ENCODE results near the gene EXOC3L2.

The EXOC3L2 gene

DNA sequence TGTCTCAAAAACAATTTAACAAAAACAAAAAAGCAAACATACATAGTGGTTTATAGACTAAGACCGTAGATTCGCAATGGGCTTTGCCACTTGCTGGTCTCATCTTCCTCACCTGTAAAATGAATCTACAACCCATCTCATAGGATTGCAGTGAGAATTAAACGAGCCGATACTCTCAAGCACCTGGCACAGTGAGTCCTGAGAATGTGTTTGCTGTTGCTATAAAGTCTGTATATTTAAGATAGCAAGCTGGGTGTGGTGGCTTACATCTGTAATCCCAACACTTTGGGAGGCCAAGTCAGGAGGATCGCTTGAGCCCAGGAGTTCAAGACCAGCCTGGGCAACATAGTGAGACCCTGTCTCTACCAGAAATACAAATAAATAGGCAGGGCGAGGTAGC is 22.5 kb downstream of the EXOC3L2 start:
- no peak for DNase-seq (ENCODE audit: low read depth in 2 of 2)

DNA sequence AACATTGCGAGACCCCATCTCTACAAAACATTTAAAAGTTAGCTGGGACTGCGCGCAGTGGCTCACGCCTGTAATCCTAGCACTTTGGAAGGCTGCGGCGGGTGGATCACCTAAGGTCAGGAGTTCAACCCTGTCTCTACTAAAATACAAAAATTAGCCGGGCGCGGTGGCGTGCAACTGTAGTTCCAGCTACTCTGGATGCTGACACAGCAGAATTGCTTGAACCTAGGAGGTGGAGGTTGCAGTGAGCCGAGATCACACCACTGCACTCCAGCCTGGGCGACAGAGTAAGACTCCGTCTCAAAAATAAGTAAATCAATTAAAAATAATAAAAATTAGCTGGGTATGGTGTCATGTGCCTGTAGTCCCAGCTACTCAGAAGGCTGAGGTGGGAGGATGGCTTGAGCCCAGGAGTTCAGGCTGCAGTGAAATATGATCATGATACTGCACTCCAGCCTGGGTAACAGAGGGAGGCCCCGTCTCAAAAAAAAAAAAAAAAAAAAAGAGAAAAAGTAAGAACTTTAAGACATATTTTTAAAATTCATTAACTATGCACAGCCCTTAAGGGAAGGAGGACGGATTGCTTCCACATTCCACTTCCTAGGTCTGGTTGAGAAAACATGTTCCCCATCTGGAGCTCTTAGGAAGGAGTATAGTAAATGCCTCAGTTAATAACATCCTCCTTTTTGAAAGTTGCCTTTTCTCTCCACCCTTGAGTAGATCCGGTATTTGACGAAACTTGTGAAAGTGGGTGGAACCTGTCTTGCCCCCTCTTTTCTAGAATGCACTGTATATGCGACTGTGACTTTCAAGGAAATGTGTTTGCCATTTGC is 26.1 kb downstream of the EXOC3L2 start:
- no peak for DNase-seq (ENCODE audit: low read depth in 2 of 2)

DNA sequence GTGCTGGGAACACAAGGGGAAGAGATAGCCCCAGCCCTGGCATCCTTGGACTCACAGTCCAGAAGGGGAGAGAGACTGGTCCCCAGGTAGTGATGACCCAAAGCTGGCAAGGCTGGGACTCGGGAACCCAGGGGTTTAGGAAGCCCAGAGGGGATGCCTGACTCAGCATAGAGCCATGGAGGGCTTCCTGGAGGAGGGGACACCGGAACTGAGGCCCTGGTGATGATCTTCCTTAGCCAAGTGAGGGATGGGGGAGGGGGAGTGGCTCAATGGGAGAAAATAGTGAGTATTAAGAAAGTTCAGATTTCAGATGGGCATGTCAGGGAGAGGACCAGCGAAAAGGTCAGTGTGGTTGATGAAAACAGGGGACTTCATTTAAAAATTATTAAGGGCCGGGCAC is 26.8 kb downstream of the EXOC3L2 start:
- DNase-seq (ENCODE audit: low read depth in 2 of 2) = no peak

DNA sequence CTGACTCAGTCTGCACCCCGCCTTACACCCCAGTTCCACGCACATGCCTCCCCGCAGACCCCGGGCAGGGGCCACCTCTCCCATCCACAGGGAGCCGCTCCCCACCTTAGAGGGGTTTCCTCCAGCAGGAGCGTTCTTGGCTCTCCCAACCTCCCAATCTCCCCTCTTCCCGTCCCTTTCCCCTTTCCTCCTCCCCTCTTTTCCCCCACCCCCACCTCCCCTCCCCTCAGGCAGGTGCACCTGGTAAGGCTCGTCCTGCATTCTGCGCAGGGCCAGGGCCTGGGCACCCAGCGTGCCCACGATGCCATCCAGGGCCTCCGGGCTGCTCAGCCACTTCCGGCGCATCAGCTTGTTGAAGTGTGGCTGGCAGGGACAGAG is 27.3 kb downstream of the EXOC3L2 start:
- no peak for DNase-seq (ENCODE audit: low read depth in 2 of 2)

DNA sequence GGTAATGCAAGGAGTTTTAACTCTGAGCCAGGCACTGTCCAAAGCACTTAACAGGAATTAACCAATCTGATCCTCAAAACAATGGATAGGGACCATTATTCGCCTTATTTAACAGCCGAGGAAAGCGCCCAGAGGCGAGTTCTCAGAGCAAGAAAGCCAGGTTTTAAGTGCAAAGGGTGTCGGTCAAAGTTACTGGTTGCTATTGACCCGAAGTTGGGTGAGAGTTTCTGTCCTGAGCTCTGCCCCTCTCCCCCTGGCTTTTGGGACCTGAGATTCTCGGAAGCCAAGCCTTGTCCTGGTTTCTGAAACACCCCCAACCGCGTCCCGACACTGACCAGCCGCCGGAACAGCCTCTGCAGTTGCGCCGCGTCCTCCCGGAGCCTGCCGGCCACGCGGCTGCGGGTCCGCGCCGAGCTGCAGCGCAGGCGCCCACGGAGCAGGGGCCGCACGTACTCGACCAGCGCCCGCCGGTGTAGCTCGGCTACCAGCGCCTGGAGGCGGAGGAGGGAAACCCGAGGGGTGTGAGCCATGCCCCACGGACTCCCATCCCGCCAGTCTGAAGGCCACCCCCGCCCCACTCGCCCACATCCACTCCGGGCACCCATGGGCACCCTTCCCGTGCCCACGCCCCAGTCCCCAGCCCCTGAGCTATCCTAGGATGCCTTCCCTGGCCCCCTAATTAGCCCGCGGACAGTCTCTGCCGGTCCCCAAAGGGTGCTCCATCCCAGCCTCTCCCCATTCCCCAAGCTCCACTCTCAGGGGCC is 27.8 kb downstream of the EXOC3L2 start:
- DNase-seq (ENCODE audit: low read depth in 2 of 2) = no peak

DNA sequence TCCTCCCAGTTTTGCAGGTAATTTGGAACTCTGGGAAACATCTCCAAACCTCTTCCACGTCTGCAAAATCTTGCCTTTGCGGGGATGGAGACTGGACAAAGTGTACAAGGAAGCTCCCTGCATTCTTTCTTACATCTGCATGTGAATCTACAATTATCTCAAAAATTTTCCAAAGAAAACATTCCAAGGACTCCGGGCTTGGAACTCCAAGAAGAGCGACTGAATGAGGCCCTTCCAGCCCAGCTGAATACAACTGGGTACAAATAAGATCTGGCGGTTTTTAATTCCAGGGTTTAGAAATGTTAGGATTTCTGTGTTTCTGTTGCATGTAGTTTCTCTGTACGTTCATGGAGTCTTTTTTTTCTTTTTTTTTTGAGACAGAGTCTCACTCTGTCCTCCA is 28.5 kb downstream of the EXOC3L2 start:
- DNase-seq (ENCODE audit: low read depth in 2 of 2) = no peak

DNA sequence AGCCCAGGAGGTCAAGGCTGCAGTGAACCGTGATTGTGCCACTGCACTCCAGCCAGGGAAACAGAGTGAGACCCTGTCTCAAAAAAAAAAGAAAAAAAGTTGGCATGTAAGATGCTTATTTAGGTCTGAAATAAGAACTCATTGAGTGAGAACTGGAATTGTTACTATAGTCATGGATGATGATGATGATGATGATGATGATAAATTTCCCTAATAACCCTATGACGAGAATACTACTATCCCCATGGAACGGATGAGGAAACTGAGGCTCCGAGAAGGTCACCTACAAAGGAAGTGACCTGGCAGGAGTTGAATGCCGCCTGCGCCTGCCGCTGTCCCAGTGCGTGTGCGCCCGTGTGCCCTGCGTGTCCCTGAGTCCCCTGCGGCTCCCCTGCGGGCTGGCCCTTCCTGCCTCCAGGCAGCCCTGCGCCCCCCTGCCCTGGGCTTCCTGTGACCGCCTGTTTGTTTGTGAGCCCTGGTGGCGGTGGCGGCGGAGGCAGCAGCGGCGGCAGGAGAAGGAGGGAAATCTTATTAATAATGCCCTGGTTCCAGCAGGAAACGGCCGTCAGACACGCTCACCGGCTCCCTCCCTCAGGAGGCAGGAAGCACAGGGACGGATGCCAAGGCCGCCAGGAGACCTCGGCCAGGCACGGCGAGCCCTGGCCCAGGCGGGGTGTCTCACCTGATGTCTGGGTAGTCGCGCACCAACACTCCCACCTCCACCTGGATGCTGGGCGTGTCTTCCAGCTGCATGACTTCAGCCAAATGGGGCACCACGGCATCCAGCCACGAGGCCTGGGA is 29.6 kb downstream of the EXOC3L2 start:
- DNase-seq (ENCODE audit: low read depth in 2 of 2) = no peak

DNA sequence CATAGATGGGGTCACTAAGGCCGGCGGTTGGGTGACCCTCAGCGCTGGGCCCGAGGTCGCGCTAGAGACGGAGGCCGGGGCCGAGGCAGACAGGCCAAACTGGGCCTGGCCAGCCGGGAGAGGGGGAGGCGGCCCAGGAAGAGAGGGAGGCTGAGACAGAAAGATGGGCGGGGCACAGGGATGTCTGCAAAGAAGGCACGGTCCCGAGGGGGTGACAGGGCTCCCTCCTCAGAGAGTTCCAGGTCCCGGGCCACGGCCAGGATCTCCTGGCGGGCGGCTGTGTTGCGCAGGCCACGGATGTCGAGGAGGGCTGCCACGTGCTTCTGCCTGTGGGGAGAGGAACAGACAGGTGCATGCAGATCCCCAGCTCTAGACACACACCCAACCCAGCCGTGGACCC is 32.2 kb downstream of the EXOC3L2 start:
- DNase-seq (ENCODE audit: low read depth in 2 of 2) = no peak

DNA sequence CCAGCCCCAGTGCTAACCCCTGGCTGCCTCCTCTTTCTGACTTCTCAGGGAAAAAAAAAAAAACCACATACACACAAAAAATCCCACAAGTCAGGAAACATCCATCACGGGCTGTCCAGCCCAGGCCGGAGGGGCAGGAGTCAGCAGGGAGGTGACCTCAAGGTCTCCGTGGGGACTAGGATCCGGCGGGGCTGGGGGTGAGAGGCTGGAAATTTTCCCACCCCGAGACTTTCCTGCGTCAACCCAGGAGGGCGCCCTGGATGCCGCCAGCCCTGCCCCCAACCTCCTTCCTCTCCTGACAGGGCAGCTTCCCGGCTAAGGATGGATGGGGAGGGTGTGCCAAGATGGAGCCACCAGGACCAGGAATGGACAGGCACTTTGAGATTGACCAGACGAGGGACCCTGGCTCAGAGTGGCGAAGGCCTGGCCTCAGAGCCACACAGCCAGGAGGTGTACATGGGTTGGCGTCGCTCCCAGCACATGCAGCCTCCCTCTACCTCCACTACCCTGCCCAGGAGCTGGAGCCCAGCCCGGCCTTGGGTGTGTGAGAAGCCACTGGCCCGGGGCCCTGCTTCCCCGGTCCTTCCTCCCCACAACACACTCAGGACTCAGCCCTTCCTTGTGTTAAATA is 33.3 kb downstream of the EXOC3L2 start:
- no peak for DNase-seq (ENCODE audit: low read depth in 2 of 2)

DNA sequence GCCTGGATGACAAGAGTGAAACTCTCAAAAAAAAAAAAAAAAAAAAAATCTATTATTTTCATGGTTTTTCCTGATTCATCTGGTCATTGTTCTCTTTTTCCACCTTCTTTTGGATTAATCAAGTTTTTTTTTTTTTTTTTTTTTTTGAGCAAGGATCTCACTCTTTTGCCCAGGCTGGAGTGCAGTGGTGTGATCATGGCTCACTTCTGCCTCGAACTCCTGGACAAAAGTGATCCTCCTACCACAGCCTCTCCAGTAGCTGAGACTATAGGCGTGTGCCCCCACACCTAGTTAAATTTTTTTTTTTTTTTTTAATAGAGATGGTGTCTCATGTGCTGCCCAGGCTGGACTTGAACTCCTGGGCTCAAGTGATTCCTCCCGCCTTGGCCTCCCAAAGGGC is 38.9 kb downstream of the EXOC3L2 start:
- no peak for DNase-seq (ENCODE audit: low read depth in 2 of 2)

DNA sequence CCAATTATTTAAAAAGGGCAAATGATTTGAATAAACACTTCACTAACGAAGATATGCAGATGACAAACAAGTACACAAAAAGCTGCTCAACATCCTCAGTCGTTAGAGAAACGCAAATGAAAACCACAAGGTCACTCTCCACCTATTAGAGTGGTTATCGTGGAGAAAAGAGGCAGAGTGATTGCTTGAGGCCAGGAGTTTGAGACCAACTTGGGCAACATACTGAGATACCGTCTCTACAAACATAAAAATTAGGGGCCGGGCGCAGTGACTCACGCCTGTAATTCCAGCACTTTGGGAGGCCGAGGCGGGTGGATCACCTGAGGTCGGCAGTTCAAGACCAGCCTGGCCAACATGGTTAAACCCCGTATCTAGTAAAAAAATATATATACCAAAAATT is 39.4 kb downstream of the EXOC3L2 start:
- no peak for DNase-seq (ENCODE audit: low read depth in 2 of 2)

DNA sequence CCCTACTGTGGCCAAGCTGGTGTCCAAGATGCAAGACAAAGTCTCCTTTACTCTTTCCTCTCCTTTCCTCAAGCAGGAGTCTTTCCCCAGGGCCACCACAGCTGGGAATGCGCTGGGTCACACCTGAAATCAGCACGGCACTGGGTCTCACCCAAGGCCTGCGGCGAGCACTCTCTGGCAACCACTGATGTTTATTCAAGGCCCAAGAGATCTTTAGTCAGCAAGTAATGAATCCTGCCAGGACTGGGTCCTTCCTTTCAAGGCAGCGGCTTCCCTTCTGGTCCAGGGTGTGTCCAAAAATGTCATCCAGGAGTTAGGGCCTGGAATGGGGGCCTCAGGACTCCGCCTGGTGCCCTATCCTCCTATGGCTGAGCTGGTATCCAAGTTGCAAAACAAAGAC is 42.6 kb downstream of the EXOC3L2 start:
- no peak for DNase-seq (ENCODE audit: low read depth in 2 of 2)

DNA sequence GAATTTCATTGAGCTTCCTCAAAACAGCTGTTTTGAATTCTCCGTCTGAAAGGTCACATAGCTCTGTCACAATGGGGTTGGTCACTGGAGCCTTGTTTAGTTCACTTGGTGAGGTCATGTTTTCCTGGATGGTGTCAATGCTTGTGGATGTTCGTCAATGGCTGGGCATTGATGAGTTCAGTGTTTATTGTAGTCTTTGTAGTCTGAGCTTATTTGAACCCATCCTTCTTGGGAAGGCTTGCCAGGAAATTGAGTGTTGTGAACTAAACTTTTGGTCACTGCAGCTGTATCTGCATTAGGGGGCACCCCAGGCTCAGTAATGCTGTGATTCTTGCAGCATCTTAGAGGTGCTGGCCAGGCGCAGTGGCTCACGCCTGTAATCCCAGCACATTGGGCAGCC is 44.6 kb downstream of the EXOC3L2 start:
- DNase-seq (ENCODE audit: low read depth in 2 of 2) = no peak

DNA sequence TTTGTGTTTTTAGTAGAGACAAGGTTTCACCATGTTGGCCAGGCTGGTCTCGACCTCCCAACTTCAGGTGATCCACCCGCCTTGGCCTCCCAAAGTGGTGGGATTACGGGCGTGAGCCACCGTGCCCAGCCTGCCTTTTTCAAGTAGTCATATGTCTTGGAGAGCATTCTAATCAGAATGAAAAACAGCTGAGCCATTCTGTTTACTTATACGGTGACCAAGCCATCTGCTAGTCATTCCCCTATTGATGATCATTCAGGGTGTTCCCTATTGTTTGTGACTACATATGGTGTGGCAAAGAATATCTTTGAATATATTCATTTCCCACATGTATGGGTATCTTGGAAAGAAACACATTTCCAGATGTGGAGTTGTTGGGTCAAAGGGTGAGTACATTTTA is 49.4 kb downstream of the EXOC3L2 start:
- no peak for DNase-seq (ENCODE audit: low read depth in 2 of 2)

DNA sequence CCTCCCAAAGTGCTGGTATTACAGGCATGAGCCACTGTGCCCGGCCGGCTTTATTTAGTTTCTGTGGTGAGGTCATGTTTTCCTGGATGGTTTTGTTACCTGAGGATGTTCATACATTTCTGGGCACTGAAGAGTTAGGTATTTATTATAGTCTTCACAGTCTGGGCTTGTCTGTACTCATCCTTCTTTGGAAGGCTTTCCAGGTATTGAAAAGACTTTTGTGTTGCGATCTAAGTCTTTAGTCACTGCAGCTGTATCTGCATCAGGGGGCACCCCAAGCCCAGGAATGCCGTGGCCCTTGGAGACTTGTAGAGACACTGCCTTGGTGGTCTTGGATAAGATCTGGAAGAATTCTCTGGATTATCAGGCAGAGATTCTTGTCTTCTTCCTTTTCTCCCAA is 53.8 kb downstream of the EXOC3L2 start:
- no peak for DNase-seq (ENCODE audit: low read depth in 2 of 2)

DNA sequence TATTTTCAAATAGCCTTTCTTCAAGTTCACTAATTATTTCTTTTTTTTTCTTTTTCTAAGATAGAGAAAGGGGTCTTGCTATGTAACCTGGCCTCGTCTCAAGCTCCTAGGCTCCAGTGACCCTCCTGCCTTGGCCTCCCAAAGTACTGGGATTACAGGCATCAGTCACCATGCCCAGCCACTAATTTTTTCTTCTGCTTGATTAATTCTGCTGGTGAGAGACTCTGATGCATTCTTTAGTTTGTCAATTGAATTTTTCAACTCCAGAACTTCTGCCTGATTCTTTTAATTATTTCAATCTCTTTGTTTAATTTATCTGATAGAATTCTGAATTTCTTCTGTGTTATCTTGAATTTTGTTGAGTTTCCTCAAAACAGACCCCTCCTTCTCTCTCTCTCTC is 55.2 kb downstream of the EXOC3L2 start:
- DNase-seq (ENCODE audit: low read depth in 2 of 2) = no peak

DNA sequence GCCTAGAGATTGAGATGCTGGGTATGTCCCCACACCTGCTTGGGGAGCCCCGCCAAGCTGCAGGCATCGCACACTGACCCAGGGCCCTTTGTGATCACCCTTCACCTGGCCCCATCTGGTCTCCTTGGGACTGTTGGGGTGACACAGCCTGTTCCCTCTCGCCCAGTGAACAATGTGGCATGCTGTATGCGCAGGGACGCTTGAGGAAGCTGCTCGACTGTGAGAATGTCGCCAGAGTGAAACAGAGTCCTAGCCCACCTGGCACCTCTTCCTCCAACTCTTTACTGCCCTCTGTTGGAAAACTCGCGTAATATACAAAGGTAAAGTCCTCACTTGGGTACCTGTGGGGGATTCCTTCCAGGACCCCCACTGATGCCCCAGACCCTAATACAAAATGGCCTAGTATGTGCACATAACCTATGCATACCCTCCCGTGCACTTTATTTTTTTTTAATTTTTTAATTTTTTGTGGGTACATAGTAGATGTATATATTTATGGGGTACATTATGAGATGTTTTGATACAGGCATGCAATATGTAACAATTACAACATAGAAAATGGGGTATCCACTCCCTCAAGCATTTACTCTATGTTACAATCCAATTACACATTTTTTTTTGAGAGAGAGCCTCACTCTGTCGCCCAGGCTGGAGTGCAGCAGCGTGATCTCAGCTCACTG is 57.6 kb downstream of the EXOC3L2 start:
- DNase-seq (ENCODE audit: low read depth in 2 of 2) = no peak

DNA sequence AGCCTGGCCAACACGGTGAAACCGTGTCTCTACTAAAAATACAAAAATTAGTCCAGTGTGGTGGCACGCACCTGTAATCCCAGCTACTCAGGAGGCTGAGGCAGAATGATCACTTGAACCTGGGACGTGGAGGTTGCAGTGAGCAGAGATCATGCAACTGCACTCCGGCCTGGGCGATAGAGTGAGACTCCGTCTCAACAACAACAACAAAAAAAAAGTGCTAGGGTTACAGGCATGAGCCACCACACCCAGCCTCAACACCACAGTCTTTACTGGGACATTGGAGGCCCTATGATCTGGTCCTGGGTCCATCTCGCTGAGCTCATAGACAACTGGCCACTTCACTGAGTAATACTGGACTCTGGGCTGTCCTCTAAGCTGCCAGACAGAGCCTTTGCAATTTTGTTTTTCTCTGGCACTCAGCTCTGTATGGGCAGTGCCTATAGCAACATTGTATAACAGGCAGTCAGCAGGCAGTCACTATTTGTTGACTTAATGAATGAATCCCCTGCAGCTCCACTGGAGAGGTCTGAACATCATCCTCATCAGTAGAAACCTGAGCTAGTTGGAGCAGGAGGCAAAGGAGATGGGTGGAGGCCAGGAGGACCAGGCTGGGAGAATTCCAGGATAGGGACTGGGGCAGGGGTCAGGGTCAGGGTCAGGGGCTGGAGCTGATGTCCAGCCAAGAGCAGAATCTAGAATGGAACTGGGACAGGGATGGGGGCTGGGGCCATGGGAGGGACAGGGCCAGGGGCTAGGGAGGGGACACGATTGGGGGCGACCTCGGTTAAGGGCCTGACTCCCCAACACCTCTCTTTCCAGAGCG is 58.5 kb downstream of the EXOC3L2 start:
- DNase-seq (ENCODE audit: low read depth in 2 of 2) = no peak

DNA sequence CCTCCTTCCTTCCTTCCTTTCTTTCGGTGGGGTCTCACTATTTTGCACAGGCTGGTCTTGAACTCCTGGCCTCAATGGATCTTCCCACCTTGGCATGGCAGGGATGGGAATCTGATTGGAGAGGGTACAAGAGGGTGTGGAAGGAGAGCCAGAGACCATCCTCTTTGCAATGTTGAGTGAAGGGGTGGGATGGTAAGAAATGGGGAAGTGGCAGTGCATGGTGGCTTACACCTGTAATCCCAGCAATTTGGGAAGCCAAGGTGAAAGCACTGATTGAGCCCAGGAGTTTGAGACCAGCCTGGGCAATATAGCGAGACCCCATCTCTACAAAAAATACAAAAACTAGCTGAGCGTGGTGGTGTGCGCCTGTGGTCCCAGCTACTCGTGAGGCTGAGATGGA is 61.1 kb downstream of the EXOC3L2 start:
- DNase-seq (ENCODE audit: low read depth in 2 of 2) = no peak

DNA sequence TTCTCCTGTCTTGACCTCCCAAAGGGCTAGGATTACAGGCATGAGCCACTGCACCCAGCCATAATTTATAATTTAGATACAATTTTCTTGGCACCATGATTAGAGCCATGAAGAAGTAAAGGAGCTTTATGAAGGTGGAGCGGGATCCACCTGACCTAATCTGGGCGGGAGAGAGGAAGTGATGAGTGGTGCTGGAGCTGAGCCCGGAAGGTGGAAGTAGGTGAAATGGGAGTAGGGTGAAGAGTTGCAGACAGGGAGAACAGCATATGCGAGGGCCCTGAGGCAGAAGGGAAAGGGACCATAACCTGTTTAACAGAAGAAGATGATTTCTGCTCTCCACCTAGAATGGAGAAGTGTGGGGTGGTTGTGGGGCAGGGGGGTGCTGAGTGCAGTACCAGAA is 62.4 kb downstream of the EXOC3L2 start:
- DNase-seq (ENCODE audit: low read depth in 2 of 2) = no peak

DNA sequence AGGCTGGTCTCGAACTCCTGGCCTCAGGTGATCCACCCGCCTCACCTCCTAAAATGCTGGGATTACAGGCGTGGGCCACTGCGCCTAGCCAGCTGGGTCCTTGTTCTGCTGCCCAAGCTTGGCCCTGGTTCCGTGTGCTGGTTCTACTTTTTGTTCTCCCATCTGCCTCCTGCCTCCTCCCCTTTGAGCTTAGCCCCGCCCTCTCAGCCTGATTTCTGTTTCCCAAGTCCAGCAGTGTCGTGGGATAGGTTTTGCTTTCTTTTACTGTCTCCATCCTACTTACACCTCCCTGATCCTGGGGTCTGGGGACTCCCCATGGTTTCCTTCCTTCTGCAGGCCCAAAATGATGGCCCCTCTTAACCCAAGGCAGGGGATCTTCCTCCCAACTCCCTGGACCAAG is 64.3 kb downstream of the EXOC3L2 start:
- DNase-seq (ENCODE audit: low read depth in 2 of 2) = no peak

All from stimulated activated CD8-positive, alpha-beta memory T cell treated with anti-CD3 and anti-CD28 coated beads, Interleukin-15, amount 100 ng/mL, for 48 hours (primary cell).